AG04450 (cell line): ENCODE measurements around the gene AATF. TPM values are rescaled to one million over a fixed set of nuclear protein-coding genes. Genes with fewer than 3 reads are reported as not detected.

ENCODE experiments used
- CTCF ChIA-PET: fragments of 300-600, 350-600 bp; formaldehyde crosslinking; extraction: SDS; loops from one replicate; lab custom pipeline; 2022; ENCODE audit warnings: antibody characterized with exemption, inconsistent platforms; lab: Charles Lee
- POLR2A ChIA-PET: fragments of 350-600 bp; formaldehyde crosslinking; extraction: SDS; loops from one replicate; lab custom pipeline; 2021; ENCODE audit warnings: antibody characterized with exemption, inconsistent platforms; lab: Yijun Ruan, JAX
- DNase-seq: peaks from one replicate; pipeline ENCODE4 v3.0.0-alpha.2; 2011; ENCODE audit warnings: low read depth, low spot score
- H3K27ac ChIP-seq: one replicate; pipeline ENCODE4 v1.5.1; 2012; ENCODE audit warnings: low read depth, low read length, control low read depth
- H3K27me3 ChIP-seq: one replicate; pipeline ENCODE4 v1.6.0; 2012; ENCODE audit warnings: low read length; ENCODE audit not compliant: control insufficient read depth, insufficient read depth
- H3K4me3 ChIP-seq: 2 replicates; pipeline ENCODE4 v1.5.1; 2011; ENCODE audit warnings: mild to moderate bottlenecking, low read depth, low read length, control low read depth
- H3K9me3 ChIP-seq: 2 replicates; pipeline ENCODE4 v1.5.1; 2012; ENCODE audit warnings: low read length; ENCODE audit not compliant: control insufficient read depth, insufficient read depth
- polyA plus RNA-seq: library from polyadenylated mRNA; depleted of rRNA; stranded (reverse); fragments of >200 nt; gene quantifications from 2 replicates; pipeline ENCODE4 v1.2.3, GENCODE V29; 2011
- TF ChIP-seq, protein P1 (sequence below): IDR thresholded peaks from 2 replicates; pipeline ENCODE4 v1.5.1; 2011; ENCODE audit warnings: low read depth, low read length, control low read depth, inconsistent platforms

Gene AATF
- polyA plus RNA-seq, 1 experiment = 16.6 TPM

- no peak overlapping the region for H3K4me3 ChIP-seq
- POLR2A ChIA-PET = no interaction called here
- no peak for DNase-seq
- CTCF ChIA-PET = no interaction called here
- H3K27me3 ChIP-seq = peaks cover 23% of the 10 kb centered on the region
- no peak overlapping the region for H3K27ac ChIP-seq
- TF ChIP-seq, protein P1, sequence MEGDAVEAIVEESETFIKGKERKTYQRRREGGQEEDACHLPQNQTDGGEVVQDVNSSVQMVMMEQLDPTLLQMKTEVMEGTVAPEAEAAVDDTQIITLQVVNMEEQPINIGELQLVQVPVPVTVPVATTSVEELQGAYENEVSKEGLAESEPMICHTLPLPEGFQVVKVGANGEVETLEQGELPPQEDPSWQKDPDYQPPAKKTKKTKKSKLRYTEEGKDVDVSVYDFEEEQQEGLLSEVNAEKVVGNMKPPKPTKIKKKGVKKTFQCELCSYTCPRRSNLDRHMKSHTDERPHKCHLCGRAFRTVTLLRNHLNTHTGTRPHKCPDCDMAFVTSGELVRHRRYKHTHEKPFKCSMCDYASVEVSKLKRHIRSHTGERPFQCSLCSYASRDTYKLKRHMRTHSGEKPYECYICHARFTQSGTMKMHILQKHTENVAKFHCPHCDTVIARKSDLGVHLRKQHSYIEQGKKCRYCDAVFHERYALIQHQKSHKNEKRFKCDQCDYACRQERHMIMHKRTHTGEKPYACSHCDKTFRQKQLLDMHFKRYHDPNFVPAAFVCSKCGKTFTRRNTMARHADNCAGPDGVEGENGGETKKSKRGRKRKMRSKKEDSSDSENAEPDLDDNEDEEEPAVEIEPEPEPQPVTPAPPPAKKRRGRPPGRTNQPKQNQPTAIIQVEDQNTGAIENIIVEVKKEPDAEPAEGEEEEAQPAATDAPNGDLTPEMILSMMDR = no peak
- no peaks in the 10 kb centered on the region for H3K9me3 ChIP-seq
Measured at GRCh38 chr17:36907407-36907806, 41.3 kb upstream of the AATF start.

- POLR2A ChIA-PET = interaction anchor here (0.6 kb wide), 1 partner anchor 46 kb away, joined by 3 read pairs; no protein-coding TSS in a partner anchor
Measured at GRCh38 chr17:36910513-36910912, 38.2 kb upstream of the AATF start.

GRCh38 chr17:36911001-36911400 is 37.8 kb upstream of the AATF start:
- H3K27me3 ChIP-seq = peaks cover 31% of the 10 kb centered on the region
- ChIA-PET CTCF (no interaction called here), POLR2A (no interaction called here)
- TF ChIP-seq, protein P1 = no peak
- no peak for DNase-seq
- H3K27ac ChIP-seq = no peak overlapping the region
- H3K9me3 ChIP-seq = no peaks in the 10 kb centered on the region
- H3K4me3 ChIP-seq = no peak overlapping the region

More at GRCh38 chr17:36910513-36910912, 38.2 kb upstream of the AATF start:
- CTCF ChIA-PET = no interaction called here
- TF ChIP-seq, protein P1 = no peak
- peaks cover 31% of the 10 kb centered on the region for H3K27me3 ChIP-seq
- no peak overlapping the region for H3K27ac ChIP-seq
- no peaks in the 10 kb centered on the region for H3K9me3 ChIP-seq
- no peak for DNase-seq
- no peak overlapping the region for H3K4me3 ChIP-seq

- POLR2A ChIA-PET = no interaction called here
- no peak for DNase-seq
- CTCF ChIA-PET = interaction anchor here (0.5 kb wide), 1 partner anchor 122 kb away, joined by 3 read pairs; no protein-coding TSS in a partner anchor
- TF ChIP-seq, protein P1 = no peak
- Histone ChIP-seq H3K27me3 (peaks cover 21% of the 10 kb centered on the region), H3K27ac (no peak overlapping the region), H3K4me3 (no peak overlapping the region), H3K9me3 (no peaks in the 10 kb centered on the region)
Measured at GRCh38 chr17:36913132-36913531, 35.6 kb upstream of the AATF start.

- CTCF ChIA-PET = interaction anchor here (1.3 kb wide), 1 partner anchor 310 kb away, joined by 4 read pairs; no protein-coding TSS in a partner anchor
- TF ChIP-seq, protein P1 = no peak
Measured at GRCh38 chr17:36918211-36918691, 30.5 kb upstream of the AATF start.

More at GRCh38 chr17:36918211-36918691, 30.5 kb upstream of the AATF start:
- peaks cover 3% of the 10 kb centered on the region for H3K27me3 ChIP-seq
- no peak overlapping the region for H3K27ac ChIP-seq
- no peak overlapping the region for H3K4me3 ChIP-seq
- DNase-seq = no peak
- POLR2A ChIA-PET = no interaction called here
- H3K9me3 ChIP-seq = no peaks in the 10 kb centered on the region
